Vagina (tissue), 2 donors: ENCODE measurements around the gene BLVRB.

Experiments
- POLR2AphosphoS5 ChIP-seq, 2 donors: sonication (generic); formaldehyde crosslinking; IDR thresholded peaks; one replicate each; pipeline ENCODE4 v1.9.0; 2017; ENCODE audit warnings: antibody characterized with exemption in 2 of 2, mild to moderate bottlenecking in 2 of 2, low read depth in 1 of 2; ENCODE audit not compliant: insufficient read depth in 1 of 2
- TF ChIP-seq, protein P1 (sequence below), 3 experiments: fragments of 450-650 bp in 2 of 3; fragments of 200-600 bp in 1 of 3; sonication (generic) in 1 of 3; IDR thresholded peaks; one replicate each; pipeline ENCODE4 v1.5.1; 2017 to 2019; ENCODE audit warnings: antibody characterized with exemption in 3 of 3, mild to moderate bottlenecking in 2 of 3, moderate library complexity in 2 of 3

DNA sequence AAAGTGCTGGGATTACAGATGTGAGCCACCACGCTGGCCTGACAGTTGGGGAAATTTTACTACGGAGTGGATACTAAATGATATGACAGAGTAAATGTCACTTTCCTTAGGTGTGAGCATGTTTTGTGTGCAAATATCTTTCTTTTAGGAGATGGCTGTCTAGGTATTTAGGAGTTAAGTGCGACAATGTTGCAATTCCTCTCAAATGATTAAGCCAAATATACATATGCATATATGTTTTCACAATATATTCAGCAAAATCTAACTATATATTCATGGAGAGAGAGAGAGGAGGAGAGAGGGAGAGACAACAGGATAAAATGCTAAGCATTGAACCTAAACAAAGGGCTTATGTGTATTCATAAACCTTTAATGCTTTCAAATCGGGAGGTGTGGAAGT, 16.0 kb downstream of the BLVRB start:
- TF ChIP-seq, protein P1, sequence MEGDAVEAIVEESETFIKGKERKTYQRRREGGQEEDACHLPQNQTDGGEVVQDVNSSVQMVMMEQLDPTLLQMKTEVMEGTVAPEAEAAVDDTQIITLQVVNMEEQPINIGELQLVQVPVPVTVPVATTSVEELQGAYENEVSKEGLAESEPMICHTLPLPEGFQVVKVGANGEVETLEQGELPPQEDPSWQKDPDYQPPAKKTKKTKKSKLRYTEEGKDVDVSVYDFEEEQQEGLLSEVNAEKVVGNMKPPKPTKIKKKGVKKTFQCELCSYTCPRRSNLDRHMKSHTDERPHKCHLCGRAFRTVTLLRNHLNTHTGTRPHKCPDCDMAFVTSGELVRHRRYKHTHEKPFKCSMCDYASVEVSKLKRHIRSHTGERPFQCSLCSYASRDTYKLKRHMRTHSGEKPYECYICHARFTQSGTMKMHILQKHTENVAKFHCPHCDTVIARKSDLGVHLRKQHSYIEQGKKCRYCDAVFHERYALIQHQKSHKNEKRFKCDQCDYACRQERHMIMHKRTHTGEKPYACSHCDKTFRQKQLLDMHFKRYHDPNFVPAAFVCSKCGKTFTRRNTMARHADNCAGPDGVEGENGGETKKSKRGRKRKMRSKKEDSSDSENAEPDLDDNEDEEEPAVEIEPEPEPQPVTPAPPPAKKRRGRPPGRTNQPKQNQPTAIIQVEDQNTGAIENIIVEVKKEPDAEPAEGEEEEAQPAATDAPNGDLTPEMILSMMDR (IDR thresholded peaks at IDR 0.05): no peak
- TF ChIP-seq POLR2AphosphoS5 (IDR thresholded peaks at IDR 0.05; ENCODE audit: insufficient read depth in 1 of 2, low read depth in 1 of 2): no peak
